Neuron (in vitro differentiated cells): ENCODE results near the gene SLC9A5.

Experiments used
- H2AFZ ChIP-seq: one replicate; pipeline ENCODE4 v1.6.1; 2013; ENCODE audit warnings: low read depth, mild to moderate bottlenecking, inconsistent platforms, low read length, moderate library complexity
- H3K27me3 ChIP-seq: one replicate; pipeline ENCODE4 v1.6.1; 2013; ENCODE audit warnings: low read length; ENCODE audit not compliant: insufficient read depth
- H3K36me3 ChIP-seq: one replicate; pipeline ENCODE4 v1.6.1; 2013; ENCODE audit warnings: low read length; ENCODE audit not compliant: insufficient read depth
- H3K4me1 ChIP-seq: one replicate; pipeline ENCODE4 v1.6.1; 2013; ENCODE audit warnings: low read length; ENCODE audit not compliant: insufficient read depth
- H3K4me3 ChIP-seq: 2 replicates; pipeline ENCODE4 v1.5.1; 2013; ENCODE audit warnings: mild to moderate bottlenecking, low read length, moderate library complexity
- H3K9me3 ChIP-seq: one replicate; pipeline ENCODE4 v1.6.1; 2013; ENCODE audit warnings: low read length

The SLC9A5 gene

DNA sequence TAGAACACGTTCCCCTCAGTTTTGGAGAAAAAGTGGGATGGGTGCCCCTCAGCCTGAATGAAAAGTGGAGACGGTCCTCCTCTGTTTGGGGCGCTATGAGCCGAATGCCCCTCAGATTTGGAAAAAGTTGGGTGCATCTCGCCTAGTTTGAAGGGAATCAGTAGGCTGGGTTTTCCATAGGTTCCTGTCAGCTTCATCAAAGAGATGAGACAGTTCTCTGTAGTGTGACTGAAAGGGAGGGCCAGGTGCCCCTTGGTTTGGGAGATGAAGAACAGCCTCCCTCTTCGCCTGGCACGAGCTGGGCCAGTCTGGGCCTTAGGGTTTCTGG is 742 bp upstream of the SLC9A5 start:
- Histone ChIP-seq H3K4me3 (peak overlapping the region; percentile 73), H3K36me3 (no peaks in the 10 kb centered on the region), H3K4me1 (peaks cover 36% of the 10 kb centered on the region), H3K9me3 (no peaks in the 10 kb centered on the region), H3K27me3 (peaks cover 12% of the 10 kb centered on the region), H2AFZ (peak overlapping the region; percentile 69)

DNA sequence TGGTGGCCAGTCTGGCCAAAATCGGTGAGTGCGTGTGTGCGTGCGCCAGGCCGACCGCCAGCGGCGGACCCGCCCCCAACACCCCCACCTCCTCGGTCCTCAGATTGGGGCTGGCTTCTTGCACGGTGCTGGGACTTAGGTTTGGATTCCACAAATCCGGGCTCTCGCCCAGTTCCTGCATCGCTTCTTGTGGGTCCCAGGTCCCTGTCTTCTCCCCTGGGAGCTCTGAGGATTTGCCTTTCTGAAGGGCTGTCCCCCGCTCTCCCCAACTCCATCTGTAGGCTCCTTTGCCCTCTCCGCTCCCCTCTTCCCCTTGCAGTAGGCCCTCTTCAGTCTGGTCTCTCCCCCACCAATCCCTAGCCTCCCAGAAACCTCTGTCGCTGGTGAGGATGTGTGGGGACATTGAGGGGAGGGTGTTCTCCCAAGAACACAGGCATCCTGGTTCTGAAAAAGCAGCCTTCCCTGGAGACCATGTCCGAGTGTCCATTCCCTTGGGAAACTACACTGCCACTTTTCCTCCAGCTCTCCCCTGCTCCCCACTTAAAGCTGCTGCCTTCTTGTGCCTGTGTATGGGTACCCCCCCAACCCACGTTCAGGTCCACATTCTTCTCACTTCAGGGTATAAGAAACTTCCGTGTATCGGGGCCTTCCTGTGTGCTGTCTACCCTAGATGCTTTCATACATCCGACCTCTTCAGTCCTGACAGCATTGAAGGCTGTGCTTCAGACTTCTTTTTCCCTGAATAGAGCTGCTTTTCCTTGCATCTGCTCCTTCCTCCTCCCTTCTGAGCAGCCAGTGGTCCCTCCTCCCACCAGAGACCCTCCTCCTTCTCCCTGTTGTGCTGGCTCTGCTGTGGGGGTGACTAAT is 632 bp downstream of the SLC9A5 start:
- H3K27me3 ChIP-seq: peaks cover 12% of the 10 kb centered on the region
- peak overlapping the region; percentile 73 for H3K4me3 ChIP-seq
- H3K36me3 ChIP-seq: no peaks in the 10 kb centered on the region
- peak overlapping the region; percentile 69 for H2AFZ ChIP-seq
- H3K9me3 ChIP-seq: no peaks in the 10 kb centered on the region
- H3K4me1 ChIP-seq: peaks cover 36% of the 10 kb centered on the region

DNA sequence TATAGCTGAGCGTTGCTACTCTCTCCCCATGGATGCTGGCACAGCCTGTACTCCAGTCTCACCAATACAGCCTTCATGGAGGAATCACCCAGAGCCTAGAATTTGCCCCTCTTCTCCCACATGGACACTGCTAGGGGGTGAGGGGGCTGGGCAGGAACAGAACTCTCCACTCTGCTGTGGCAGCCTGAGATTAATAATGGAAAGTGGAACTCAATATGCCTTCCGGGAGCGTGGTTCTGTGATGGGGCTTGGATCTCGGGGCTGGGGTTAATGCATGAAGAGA is 1.2 kb downstream of the SLC9A5 start:
- H3K27me3 ChIP-seq: peaks cover 12% of the 10 kb centered on the region
- H3K36me3 ChIP-seq: no peaks in the 10 kb centered on the region
- peaks cover 35% of the 10 kb centered on the region for H3K4me1 ChIP-seq
- no peaks in the 10 kb centered on the region for H3K9me3 ChIP-seq
- H2AFZ ChIP-seq: no peak overlapping the region
- no peak overlapping the region for H3K4me3 ChIP-seq

DNA sequence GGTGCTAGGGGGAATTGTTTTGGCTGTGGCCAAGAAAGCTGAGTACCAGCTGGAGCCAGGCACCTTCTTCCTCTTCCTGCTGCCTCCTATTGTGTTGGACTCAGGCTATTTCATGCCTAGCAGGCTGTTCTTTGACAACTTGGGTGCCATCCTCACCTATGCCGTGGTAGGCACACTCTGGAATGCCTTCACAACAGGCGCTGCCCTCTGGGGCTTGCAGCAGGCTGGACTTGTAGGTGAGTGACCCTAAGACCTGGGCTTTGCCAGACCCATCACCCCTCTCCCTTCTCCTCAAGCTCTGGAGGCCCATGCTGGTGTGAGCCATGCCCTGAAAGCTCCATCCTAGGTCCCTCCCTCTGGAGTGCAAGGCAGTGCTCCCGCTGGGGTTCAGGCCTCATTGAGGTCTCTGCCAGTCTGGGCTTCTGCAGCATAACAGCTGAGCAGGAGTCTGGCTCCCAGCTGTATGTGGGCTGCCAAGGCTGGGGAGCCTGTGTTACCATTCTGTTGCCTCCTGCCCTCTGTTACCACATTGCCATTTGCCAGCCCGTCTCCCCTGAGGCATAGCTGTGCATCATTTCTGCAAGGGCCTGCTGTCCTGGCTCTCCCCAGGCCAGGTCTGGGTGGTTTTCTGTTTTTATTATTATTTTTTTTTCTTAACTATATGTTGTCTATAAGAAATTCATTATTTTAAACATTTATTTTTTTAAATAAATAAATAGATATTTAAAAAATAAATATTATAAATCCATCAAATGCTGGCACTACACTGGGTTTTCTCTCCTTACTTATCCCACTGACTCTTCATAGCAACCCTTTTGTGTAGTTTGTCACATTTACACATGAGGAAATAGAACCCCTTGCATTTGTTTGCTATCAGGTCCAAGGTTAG is 4.1 kb downstream of the SLC9A5 start:
- H3K36me3 ChIP-seq: no peaks in the 10 kb centered on the region
- peaks cover 17% of the 10 kb centered on the region for H3K4me1 ChIP-seq
- H2AFZ ChIP-seq: no peak overlapping the region
- H3K9me3 ChIP-seq: no peaks in the 10 kb centered on the region
- H3K4me3 ChIP-seq: no peak overlapping the region
- peaks cover 12% of the 10 kb centered on the region for H3K27me3 ChIP-seq

DNA sequence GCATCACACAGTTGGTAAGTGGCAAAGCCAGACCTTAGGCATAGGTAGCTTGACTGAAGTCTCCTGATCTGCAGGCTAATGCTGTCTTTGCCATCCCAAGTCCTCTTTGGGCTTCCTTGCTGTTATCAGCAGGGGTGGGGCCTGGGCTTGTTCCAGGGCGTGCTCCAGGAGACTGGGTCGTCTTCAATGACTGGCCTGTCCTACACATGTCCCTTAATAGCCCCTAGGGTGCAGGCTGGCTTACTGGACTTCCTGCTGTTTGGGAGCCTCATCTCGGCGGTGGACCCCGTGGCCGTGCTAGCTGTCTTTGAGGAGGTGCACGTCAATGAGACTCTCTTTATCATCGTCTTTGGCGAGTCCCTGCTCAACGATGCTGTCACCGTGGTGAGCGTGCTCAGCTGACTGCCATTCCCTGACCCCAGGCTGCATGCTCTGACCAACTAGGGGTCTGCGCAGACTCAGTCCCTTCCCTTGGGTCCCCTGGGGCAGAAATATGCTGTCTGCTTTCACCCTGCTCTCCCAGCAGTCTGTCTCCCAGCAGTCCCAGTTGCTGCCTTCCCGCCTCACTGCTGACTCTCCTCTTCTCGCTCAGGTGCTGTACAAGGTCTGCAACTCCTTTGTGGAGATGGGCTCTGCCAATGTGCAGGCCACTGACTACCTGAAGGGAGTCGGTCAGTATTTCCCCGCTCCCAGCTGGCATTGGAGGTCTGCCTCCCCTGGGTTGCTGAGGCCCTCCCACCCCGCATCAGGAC is 6.2 kb downstream of the SLC9A5 start:
- H3K4me3 ChIP-seq: no peak overlapping the region

DNA sequence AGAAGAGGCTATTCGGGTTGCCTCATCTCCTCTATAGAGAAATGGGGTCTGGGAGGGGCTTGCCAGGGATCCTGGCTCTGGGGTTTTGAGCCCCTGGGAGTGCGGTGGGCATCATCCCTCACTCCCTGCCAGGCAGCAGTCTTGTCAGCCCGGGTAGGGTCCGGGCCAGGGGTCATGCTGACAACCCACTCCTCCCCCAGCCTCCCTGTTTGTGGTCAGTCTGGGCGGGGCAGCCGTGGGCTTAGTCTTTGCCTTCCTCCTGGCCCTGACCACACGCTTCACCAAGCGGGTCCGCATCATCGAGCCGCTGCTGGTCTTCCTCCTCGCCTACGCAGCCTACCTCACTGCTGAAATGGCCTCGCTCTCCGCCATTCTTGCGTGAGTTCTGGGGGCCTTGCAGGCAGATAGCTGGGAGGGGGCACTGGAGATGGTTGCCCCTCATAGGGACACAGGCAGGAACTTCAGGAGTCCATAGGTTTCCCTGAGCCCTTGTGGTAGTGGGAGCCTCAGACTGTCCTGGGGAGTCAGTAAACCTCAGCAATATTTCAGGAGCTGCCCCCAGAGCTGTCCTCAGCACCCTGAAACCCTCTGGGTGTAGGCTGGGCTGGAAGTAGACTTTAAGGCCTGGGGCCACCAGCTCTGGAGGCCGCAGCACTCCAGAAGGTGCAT is 6.9 kb downstream of the SLC9A5 start:
- H3K4me3 ChIP-seq: no peak overlapping the region
- no peaks in the 10 kb centered on the region for H3K36me3 ChIP-seq
- no peaks in the 10 kb centered on the region for H3K4me1 ChIP-seq
- no peaks in the 10 kb centered on the region for H3K9me3 ChIP-seq
- no peak overlapping the region for H2AFZ ChIP-seq
- no peaks in the 10 kb centered on the region for H3K27me3 ChIP-seq

More for the DNA sequence above, 6.2 kb downstream of the SLC9A5 start:
- Histone ChIP-seq H3K9me3 (no peaks in the 10 kb centered on the region), H3K4me1 (no peaks in the 10 kb centered on the region), H3K36me3 (no peaks in the 10 kb centered on the region), H3K27me3 (peaks cover 2% of the 10 kb centered on the region), H2AFZ (no peak overlapping the region)

DNA sequence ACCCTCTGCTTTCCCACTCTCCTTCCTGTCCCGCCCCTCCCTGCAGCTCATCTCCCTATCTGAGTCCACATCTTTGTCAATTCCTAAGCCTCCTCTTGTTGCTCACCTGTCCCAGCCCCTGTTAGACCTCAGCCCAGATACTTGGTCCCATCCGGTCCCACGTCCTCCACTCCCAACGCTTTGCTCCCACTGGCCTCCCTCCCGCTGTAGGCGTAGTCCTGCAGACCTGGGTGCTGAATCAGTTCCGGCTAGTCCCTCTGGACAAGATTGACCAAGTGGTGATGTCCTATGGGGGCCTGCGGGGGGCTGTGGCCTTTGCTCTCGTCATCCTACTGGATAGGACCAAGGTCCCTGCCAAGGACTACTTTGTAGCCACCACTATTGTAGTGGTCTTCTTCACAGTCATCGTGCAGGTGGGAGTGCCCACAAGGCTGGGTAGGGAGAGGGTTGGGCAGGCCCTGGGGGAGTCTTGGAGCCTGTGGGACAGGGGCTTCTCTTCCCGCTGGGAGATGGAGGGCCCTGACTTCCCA is 8.0 kb downstream of the SLC9A5 start:
- no peaks in the 10 kb centered on the region for H3K36me3 ChIP-seq
- no peaks in the 10 kb centered on the region for H3K9me3 ChIP-seq
- no peaks in the 10 kb centered on the region for H3K27me3 ChIP-seq
- no peaks in the 10 kb centered on the region for H3K4me1 ChIP-seq
- no peak overlapping the region for H2AFZ ChIP-seq
- no peak overlapping the region for H3K4me3 ChIP-seq

DNA sequence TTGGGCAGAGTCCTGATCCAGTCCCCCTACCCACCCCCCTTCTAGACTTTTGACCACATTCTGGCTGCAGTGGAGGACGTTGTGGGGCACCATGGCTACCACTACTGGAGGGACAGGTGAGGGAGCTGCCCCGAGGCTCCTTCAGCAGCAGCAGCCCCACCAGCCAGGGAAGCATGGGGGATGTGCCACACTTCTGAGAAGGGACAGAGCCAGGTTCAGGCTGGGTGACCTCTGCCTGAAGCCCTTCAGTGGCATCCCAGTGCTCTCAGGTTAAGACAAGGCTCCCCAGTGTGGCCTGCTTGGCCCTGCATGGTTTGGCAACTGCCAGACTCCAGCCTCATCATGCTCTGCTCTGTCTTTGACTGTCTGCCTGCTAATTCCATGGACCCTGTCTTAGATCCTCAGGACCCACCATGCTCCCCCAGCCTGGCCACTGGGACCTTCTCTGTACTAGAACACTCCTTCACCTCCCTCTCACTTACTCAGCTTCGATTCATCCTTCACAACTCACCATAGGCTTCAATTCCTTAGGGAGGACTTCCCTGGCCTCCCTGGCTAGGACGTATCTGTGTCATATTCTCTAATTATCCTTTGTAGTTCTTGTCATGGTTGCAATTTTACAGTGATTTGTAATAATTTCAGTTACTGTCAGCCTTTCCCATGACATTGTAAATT is 8.8 kb downstream of the SLC9A5 start:
- no peaks in the 10 kb centered on the region for H3K4me1 ChIP-seq
- no peak overlapping the region for H2AFZ ChIP-seq
- H3K27me3 ChIP-seq: no peaks in the 10 kb centered on the region
- H3K9me3 ChIP-seq: no peaks in the 10 kb centered on the region
- H3K4me3 ChIP-seq: no peak overlapping the region
- no peaks in the 10 kb centered on the region for H3K36me3 ChIP-seq

DNA sequence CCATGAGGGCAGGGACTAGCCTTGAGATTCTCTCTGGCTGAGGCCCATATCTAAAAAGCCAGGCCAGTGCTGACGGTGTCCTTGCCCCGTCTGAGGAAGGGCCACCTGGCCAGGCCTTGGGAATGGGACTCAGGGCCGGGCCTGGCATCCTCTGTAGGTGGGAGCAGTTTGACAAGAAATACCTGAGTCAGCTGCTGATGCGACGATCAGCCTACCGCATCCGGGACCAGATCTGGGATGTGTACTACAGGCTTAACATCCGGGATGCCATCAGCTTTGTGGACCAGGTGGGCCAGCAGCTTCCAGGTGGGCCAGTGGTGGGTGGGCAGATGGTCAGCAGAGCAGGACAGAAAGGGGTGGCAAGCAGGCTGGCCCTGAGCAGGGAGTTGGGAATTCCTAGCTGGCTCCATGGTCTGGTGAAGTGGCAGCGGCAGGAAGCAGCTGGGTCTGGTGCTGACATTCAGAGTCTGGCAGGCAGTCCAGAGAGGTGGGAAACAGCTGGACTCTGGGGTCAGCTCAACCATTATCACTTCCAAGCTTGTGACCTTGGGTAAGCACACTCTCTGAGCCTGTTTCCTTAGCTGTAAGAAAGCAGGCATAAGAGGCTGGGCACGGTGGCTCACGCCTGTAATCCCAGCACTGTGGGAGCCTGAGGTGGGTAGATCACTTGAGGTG is 9.5 kb downstream of the SLC9A5 start:
- Histone ChIP-seq H3K9me3 (no peaks in the 10 kb centered on the region), H3K4me1 (no peaks in the 10 kb centered on the region), H3K27me3 (no peaks in the 10 kb centered on the region), H3K36me3 (no peaks in the 10 kb centered on the region), H3K4me3 (no peak overlapping the region), H2AFZ (no peak overlapping the region)

DNA sequence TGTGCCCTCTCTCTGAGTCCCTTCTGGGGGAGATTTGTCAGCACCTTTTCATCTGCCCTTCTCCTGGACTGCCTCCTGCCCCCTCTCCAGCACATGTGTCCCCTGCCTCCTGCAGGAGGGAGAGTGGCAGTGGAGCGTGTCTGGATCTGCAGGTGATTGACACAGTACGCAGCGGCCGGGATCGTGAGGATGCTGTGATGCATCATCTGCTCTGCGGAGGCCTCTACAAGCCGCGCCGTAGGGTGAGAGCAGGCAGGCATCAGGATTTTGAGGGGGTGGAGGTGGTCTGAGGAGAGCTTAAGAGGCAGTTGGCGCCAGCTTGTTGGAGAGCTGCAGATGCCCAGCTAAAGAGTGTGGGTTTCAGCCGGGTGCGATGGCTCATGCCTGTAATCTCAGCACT is 10.9 kb downstream of the SLC9A5 start:
- no peaks in the 10 kb centered on the region for H3K9me3 ChIP-seq
- no peak overlapping the region for H3K4me3 ChIP-seq
- H3K36me3 ChIP-seq: no peaks in the 10 kb centered on the region
- H2AFZ ChIP-seq: no peak overlapping the region
- no peaks in the 10 kb centered on the region for H3K4me1 ChIP-seq
- no peaks in the 10 kb centered on the region for H3K27me3 ChIP-seq

DNA sequence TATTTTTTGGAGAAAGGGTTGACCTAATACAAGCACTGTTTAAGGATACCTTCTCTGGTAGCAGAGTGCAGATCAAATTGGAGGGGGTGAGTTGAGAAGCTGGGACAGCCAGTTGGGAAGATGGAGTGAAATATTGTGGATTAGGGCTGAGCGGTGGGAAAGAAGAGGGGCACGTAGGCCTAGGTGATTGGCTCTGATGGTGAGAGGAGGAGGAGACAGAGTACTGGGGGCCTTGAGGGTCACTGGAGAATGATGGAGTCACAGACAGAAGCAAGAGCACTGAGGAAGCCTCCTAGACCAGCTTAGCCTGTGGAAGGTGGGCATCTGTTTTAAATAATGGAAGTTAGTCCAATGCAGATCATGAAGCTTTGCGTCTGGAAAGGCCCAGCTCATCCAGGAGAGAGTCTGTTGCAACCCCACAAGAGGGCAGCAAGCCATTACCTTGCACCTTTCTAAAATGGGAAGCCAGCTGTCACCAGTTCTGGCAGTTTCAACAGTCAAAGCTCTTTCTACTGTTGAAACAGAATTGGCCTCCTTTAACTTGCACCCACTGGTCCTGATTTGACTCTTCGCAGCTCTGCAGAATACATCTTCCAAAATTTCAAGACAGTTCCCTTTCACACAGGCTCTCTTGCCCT is 11.8 kb downstream of the SLC9A5 start:
- no peaks in the 10 kb centered on the region for H3K4me1 ChIP-seq
- H3K27me3 ChIP-seq: no peaks in the 10 kb centered on the region
- no peaks in the 10 kb centered on the region for H3K36me3 ChIP-seq
- H2AFZ ChIP-seq: no peak overlapping the region
- no peak overlapping the region for H3K4me3 ChIP-seq
- H3K9me3 ChIP-seq: no peaks in the 10 kb centered on the region
